IPS DF 4.7 (cell line): Measurements from ENCODE around the gene ITGA5.
"Not testable (repeated sequence)": the region's sequence is repeated elsewhere in the genome, so short reads cannot be mapped to it uniquely, and the experiment has no call there.

ENCODE experiments used
- DNase-seq: peaks from one replicate; pipeline ENCODE4 v3.0.0-alpha.2; 2013; ENCODE audit warnings: low spot score; ENCODE audit errors: extremely low read depth

The ITGA5 gene

GRCh38 chr12:54354271-54354670 lies 64.8 kb downstream of the ITGA5 start:
- not testable (repeated sequence) for DNase-seq

DNA sequence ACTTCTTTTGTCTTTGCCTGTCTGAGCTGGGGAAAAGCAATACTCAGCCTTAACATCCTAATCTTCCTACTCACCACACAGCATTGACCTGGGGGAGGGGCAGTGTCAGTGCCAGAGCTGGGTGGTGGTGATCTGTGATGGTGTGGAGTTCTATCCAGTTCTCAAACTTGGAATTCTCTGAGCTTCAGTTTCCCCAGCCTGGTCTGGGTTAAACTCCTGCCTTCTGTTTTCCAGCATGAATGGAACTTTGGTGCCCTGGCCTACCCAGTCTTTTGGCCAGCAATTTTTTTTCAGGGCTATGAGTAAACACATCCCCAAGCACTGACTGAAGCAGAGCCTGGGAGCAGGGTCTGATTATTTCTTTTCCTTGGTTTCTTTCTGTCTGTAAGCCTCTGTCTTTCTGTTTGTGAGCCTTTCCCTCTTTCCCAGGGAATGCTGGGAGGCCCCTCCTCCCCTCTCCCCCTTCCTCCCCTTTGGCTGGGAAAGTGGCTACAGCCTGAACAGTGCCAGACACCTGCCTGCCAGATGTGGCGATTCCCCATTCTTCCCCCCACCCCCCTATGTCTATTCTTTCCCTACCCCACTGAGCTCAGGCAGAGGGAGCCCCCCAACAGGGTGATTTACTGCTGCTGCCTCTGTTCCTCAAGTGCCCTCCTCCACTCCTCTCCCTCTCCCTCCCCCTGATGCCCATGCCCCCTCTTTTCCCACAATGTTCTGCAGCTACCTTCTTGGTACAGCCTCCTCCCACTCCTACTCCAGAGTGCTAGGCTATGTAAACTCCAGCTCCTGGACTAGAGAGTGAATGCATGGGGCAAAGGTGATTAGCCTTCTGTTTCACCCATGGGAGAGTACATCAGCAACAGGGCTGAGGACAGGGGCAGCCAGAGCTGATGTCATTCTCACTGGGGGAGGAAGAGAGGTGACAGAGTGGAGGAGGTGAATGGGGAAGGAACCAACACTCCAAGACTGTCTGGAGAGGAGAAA lies 65.9 kb downstream of the ITGA5 start:
- DNase-seq = no peak

DNA sequence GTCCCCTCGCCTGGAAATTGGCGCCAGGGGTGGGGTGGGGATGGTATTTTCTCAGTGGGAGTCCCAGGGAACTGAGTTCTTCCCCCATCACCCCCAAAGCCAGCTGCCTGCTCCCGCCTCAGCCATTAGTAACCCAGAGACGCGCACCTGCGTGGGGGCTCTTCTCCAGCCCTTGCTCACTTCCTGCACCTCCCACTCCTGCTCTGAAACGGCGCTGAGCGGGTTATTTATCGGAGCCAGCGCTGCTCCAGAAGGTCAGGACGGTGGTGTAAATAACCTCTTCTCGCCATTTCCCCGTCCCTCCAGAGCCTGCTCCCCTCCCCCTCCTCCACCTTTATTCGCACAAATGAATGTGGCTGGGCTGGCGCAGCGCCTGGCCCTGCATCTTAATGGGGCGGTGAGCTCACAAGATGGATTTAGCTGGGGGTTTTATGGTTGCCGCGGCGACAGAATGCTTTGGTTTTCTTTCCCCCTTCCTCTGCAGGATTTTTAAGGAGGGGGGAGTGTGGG lies 67.0 kb downstream of the ITGA5 start:
- DNase-seq = no peak

- DNase-seq = no peak
These were observed 67.7 kb downstream of the ITGA5 start for GRCh38 chr12:54351341-54351740.

DNA sequence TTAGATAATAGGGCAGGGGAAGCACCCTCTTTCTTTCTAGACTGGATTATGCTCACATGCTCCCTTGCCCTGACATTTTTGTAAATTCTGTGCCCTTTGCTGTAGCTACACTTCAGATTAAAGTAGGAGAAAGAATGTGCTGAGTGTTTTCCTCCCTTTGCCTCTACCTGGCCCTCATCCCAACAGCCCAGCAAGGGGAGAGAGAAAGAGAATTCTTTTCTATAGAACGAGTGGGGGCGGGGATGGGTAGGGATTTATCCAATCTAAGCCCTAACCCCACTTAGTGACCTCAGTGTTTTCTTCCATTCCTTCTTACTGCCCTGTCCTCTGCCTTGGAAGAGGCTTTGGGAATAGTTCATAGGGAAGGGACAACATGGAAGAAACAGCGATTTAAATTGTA lies 68.3 kb downstream of the ITGA5 start:
- no peak for DNase-seq

- DNase-seq = no peak
These were observed 69.4 kb downstream of the ITGA5 start for GRCh38 chr12:54349679-54350078.

DNA sequence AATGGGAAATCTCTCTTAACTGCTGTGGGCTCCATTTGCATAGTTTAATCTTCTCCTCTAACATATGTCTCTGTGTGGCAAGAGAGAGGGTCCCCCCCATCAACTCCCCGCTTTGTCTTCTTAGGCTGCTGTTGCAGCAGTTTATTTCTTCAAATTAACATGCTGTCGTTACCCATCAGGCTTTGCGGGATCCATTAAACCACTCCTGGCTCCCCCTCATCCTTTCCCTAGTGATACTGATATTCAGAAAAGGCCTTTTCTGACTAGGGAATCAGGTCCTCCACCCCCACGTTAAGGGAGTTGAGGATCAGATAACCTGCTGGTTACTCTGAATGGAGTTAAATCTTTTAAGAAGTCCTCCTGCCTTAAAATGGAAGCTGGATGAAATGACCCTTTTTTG lies 70.0 kb downstream of the ITGA5 start:
- no peak for DNase-seq
